ENCODE data around the gene CERCAM. TPM values are rescaled to one million over a fixed set of nuclear protein-coding genes. Genes with fewer than 3 reads are reported as not detected.

The CERCAM gene
- total RNA-seq, 2 experiments from 2014 or later = 3.3 to 3.5 TPM

DNA sequence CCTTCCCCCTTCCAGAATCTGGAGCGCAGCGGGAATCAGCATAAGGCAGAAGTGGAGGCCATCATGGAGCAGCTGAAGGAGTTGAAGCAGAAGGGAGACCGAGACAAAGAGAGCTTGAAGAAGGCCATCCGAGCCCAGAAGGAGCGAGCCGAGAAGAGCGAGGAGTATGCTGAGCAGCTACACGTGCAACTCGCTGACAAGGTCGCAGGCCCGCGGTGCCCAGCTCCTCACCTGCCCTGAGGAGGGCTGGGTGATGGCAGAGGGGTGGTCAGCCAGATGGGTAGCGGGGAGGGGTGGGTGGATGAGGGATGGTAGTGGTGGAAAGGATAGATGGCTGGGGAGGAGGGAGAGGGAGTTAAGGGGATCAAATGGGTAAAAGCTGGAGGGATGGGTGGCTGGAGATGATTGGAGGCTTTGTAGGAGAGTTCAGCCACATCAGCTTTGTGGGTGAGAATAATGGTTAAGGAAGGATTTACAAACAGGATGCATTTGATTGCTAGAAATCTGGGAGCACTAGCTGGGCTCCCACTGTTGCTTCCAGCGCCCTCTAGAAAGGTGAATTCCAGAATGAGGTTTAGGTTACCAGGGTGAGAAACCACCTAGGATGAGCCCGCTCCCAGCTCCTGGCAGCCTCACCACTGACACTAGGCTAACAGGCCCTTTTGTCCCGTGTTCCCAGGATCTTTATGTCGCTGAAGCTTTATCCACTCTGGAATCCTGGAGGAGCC, 64.2 kb downstream of the CERCAM start:
- ATAC-seq (no peak), DNase-seq (no peak)
- Mint-ChIP-seq H3K27me3 (no peaks in the 10 kb centered on the region), H3K27ac (no peak overlapping the region), H3K9me3 (no peaks in the 10 kb centered on the region), H3K4me3 (no peak overlapping the region), H3K4me1 (ENCODE audit: low read depth) (no peaks in the 10 kb centered on the region), H3K36me3 (ENCODE audit: low read depth) (peaks cover 51% of the 10 kb centered on the region)
- intact Hi-C loops (cut with micrococcal nuclease) = no loop called here
- ChIA-PET POLR2A (interaction anchor here (1.3 kb wide), 1 partner anchor 11 kb away, joined by 3 read pairs; no protein-coding TSS in a partner anchor), CTCF (interaction anchor here (2.1 kb wide), 1 partner anchor 46 kb away, joined by 8 read pairs; no protein-coding TSS in a partner anchor)
- TF ChIP-seq, protein P1, sequence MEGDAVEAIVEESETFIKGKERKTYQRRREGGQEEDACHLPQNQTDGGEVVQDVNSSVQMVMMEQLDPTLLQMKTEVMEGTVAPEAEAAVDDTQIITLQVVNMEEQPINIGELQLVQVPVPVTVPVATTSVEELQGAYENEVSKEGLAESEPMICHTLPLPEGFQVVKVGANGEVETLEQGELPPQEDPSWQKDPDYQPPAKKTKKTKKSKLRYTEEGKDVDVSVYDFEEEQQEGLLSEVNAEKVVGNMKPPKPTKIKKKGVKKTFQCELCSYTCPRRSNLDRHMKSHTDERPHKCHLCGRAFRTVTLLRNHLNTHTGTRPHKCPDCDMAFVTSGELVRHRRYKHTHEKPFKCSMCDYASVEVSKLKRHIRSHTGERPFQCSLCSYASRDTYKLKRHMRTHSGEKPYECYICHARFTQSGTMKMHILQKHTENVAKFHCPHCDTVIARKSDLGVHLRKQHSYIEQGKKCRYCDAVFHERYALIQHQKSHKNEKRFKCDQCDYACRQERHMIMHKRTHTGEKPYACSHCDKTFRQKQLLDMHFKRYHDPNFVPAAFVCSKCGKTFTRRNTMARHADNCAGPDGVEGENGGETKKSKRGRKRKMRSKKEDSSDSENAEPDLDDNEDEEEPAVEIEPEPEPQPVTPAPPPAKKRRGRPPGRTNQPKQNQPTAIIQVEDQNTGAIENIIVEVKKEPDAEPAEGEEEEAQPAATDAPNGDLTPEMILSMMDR (IDR thresholded peaks at IDR 0.05) = no peak

DNA sequence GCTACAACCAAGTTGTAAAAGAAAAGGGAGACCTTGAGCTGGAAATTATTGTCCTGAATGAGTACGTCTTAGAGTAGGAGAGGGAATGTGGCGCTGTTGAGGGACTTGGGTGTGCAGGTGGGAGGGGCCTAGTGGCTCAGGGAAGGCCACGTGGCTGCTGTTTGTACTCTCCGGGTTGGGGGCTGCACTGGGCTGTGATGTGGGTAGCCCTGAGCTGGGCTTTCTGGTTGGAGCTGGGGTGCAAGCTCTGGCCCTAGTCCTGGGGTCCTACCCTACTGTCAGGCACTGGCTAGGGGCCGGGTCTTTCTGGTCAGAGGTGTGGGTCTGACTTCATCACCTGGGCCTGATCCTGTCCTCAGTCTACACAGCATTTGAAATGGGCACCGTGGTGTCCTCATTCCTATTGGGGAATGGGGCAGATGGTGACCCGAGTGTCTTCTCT, 64.8 kb downstream of the CERCAM start:
- ATAC-seq = no peak
- DNase-seq = no peak
- H3K4me1 Mint-ChIP-seq (ENCODE audit: low read depth) = no peaks in the 10 kb centered on the region
- POLR2A ChIA-PET = interaction anchor here (1.3 kb wide), 1 partner anchor 10 kb away, joined by 3 read pairs; no protein-coding TSS in a partner anchor
- intact Hi-C loops (cut with micrococcal nuclease) = no loop called here
- H3K9me3 Mint-ChIP-seq = no peaks in the 10 kb centered on the region
- no peak overlapping the region for H3K27ac Mint-ChIP-seq
- H3K27me3 Mint-ChIP-seq = no peaks in the 10 kb centered on the region
- H3K4me3 Mint-ChIP-seq = no peak overlapping the region
- CTCF ChIA-PET = interaction anchor here (2.1 kb wide), 1 partner anchor 47 kb away, joined by 8 read pairs; no protein-coding TSS in a partner anchor
- H3K36me3 Mint-ChIP-seq (ENCODE audit: low read depth) = peaks cover 52% of the 10 kb centered on the region
- TF ChIP-seq, protein P1 (IDR thresholded peaks at IDR 0.05) = no peak

DNA sequence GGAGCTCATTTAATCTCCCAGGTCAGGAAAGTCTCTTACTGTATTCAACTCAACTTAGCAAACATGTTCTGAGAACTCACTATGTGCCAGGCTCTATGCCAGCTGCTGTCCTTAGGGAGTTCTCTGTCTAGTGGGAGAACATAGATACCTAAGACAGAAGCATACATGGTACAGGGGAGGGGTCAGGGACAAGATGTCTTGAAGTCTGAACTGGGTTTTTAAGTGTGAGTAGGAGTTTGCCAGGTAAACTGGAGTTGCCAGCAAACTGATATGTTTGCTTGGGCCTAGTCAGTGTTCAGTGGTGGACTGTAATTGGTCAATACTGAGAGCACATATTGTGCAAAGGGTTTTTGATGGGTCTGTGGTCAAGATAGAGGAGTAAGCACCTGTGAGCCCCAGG, 65.5 kb downstream of the CERCAM start:
- Mint-ChIP-seq H3K4me1 (ENCODE audit: low read depth) (no peaks in the 10 kb centered on the region), H3K4me3 (no peak overlapping the region), H3K27ac (no peak overlapping the region), H3K9me3 (no peaks in the 10 kb centered on the region), H3K27me3 (no peaks in the 10 kb centered on the region), H3K36me3 (ENCODE audit: low read depth) (peaks cover 54% of the 10 kb centered on the region)
- intact Hi-C loops (cut with micrococcal nuclease) = no loop called here
- ChIA-PET CTCF (interaction anchor here (2.1 kb wide), 1 partner anchor 48 kb away, joined by 8 read pairs; no protein-coding TSS in a partner anchor), POLR2A (interaction anchor here (1.3 to 1.4 kb wide), 2 partner anchors 10 to 15 kb away, joined by 3 read pairs; no protein-coding TSS in a partner anchor)
- ATAC-seq (no peak), DNase-seq (no peak)
- TF ChIP-seq, protein P1 (IDR thresholded peaks at IDR 0.05) = no peak

Small RNA genes lying within 50 kb of the gene (microRNA-seq; reads per million reads assigned to microRNA genes)
- gene MIR219B (ENCODE audit: borderline microRNAs expressed, borderline replicate concordance) = not detected

Other genes with a start within 250 kb of the CERCAM start
- gene CIZ1, start 229.3 kb upstream of the CERCAM start, total RNA-seq = 10 to 100 TPM; 75.7 to 77.1 TPM
- under 1 TPM; 0.36 to 0.59 TPM for gene DNM1, start 217.5 kb upstream of the CERCAM start, total RNA-seq
- gene GOLGA2, start 144.8 kb upstream of the CERCAM start, total RNA-seq = 10 to 100 TPM; 29.8 to 34.6 TPM
- 10 to 100 TPM; 12.4 to 13.3 TPM for gene SWI5, start 144.6 kb upstream of the CERCAM start, total RNA-seq
- gene TRUB2, start 98.4 kb upstream of the CERCAM start, total RNA-seq = 10 to 100 TPM; 29.7 to 30.1 TPM
- gene COQ4, start 98.0 kb upstream of the CERCAM start, total RNA-seq = 10 to 100 TPM; 31.9 to 33.5 TPM
- 10 to 100 TPM; 10.5 to 11.2 TPM for gene SLC27A4, start 80.3 kb upstream of the CERCAM start, total RNA-seq
- 10 to 100 TPM; 56.3 to 60.2 TPM for gene URM1, start 49.5 kb upstream of the CERCAM start, total RNA-seq
- gene ODF2, start 35.1 kb downstream of the CERCAM start, total RNA-seq = 10 to 100 TPM; 79.3 to 83.6 TPM
- 10 to 100 TPM; 46.8 to 48.2 TPM for gene GLE1, start 83.9 kb downstream of the CERCAM start, total RNA-seq
- gene SPTAN1, start 131.7 kb downstream of the CERCAM start, total RNA-seq = 100 to 1,000 TPM; 178 to 183 TPM
- 10 to 100 TPM; 24.3 to 25.6 TPM for gene DYNC2I2, start 236.0 kb downstream of the CERCAM start, total RNA-seq